ENCODE measurements around the gene SPDYE1. TPM values are rescaled to one million over a fixed set of nuclear protein-coding genes. Genes with fewer than 3 reads are reported as not detected.
A peak's percentile ranks its signal among the peaks of the same experiment; 100 is the strongest.
"Not testable (repeated sequence)": the region's sequence is repeated elsewhere in the genome, so short reads cannot be mapped to it uniquely, and the experiment has no call there.

The SPDYE1 gene
- total RNA-seq, 3 donors from 2014 or later = not detected

DNA sequence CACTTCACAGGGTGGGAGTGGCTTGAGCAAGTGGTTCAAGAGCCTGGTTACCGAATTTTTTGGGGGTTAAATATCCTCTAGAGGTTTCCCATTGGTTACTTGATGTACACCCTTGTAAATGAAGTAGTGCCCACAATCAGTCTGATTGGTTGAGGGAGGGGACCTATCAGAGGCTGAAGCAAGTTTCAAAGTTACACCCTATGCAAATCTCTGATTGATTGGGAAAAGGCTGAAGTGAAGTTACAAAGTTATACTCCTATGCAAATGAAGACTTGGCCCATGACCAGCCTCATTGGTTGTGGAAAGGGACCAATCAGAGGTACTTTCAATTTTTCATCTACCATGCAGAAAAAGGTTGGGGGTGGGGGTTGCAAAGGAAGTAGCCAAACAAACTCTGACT lies 36.8 kb upstream of the SPDYE1 start:
- no peak for DNase-seq (ENCODE audit: low spot score in 2 of 2)
- Histone ChIP-seq H3K4me1 (no peaks in the 10 kb centered on the region), H3K36me3 (no peaks in the 10 kb centered on the region), H3K4me3 (no peak overlapping the region), H3K27me3 (no peaks in the 10 kb centered on the region), H3K27ac (no peak overlapping the region), H3K9me3 (no peaks in the 10 kb centered on the region)
- intact Hi-C loops (cut with DNase I; ENCODE audit: low total_unique reads) = no loop called here
- TF ChIP-seq POLR2AphosphoS5 (IDR thresholded peaks at IDR 0.05) (no peak), POLR2A (IDR thresholded peaks at IDR 0.05) (no peak)
- TF ChIP-seq, protein P1, sequence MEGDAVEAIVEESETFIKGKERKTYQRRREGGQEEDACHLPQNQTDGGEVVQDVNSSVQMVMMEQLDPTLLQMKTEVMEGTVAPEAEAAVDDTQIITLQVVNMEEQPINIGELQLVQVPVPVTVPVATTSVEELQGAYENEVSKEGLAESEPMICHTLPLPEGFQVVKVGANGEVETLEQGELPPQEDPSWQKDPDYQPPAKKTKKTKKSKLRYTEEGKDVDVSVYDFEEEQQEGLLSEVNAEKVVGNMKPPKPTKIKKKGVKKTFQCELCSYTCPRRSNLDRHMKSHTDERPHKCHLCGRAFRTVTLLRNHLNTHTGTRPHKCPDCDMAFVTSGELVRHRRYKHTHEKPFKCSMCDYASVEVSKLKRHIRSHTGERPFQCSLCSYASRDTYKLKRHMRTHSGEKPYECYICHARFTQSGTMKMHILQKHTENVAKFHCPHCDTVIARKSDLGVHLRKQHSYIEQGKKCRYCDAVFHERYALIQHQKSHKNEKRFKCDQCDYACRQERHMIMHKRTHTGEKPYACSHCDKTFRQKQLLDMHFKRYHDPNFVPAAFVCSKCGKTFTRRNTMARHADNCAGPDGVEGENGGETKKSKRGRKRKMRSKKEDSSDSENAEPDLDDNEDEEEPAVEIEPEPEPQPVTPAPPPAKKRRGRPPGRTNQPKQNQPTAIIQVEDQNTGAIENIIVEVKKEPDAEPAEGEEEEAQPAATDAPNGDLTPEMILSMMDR (IDR thresholded peaks at IDR 0.05) = no peak

DNA sequence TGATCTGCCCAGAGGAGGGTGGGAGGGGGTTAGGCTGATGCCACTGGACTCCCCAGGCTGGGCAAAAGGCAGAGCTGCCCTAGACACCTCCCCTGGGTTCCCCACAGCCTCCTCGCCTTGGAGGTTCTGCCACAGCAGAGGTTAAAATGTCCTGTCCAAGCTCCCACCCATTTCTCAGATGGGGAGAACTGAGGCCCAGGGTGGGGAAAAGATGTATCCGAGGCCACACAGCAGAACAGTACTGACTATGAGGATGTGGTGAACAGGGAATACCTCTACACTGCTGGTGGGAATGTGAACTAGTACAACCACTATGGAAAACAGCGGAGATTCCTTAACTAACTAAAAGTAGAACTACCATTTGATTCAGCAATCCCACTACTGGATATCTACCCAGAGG lies 31.3 kb upstream of the SPDYE1 start:
- H3K27me3 ChIP-seq; intact Hi-C loops (cut with DNase I; ENCODE audit: low total_unique reads); H3K4me1 ChIP-seq; H3K36me3 ChIP-seq; H3K27ac ChIP-seq; H3K4me3 ChIP-seq; DNase-seq (ENCODE audit: low spot score in 2 of 2); H3K9me3 ChIP-seq: not testable (repeated sequence)

DNA sequence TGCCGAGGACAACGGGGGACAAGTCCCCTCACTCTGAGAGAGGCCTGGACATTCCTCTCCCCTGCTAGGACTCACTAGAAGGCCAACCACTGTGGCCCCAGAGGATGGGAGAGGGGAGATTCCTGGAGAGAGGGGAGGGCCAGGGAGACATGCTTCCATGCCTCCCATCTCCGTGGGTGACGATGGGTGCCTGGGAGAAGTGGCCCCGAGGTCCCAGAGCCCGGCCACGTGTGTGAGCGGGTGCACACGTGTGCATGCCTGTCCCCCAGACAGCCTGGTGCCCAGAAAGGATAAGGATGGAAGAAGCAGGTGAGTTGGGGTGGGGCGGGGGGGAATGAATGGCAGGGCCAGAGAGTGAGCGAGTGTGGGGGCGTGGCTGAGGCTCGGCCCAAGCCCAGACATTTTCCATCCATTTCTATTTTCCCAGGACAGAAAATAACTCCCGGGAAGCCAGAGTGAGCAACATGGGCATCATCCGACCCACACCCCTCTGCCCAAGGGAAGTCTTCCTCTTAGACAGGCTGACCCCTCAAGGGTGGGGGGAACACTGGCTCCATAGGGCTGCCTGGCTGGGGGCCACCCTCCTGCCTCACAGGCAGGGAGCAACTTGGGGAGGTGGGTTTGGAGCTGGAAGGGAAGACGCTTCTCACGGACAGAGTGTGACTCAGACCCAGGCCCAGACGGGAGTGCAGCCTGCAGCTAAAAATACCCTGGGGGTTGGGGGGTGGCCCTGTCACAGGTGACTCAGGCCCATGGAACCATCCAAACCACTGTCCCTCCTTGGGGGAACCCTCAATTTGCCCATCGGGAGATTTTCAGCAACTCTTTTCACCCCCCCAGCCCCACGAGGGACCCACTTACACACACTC lies 29.3 kb upstream of the SPDYE1 start:
- H3K4me3 ChIP-seq; H3K4me1 ChIP-seq; H3K27me3 ChIP-seq; H3K36me3 ChIP-seq; H3K27ac ChIP-seq; DNase-seq (ENCODE audit: low spot score in 2 of 2); intact Hi-C loops (cut with DNase I; ENCODE audit: low total_unique reads); H3K9me3 ChIP-seq: not testable (repeated sequence)

DNA sequence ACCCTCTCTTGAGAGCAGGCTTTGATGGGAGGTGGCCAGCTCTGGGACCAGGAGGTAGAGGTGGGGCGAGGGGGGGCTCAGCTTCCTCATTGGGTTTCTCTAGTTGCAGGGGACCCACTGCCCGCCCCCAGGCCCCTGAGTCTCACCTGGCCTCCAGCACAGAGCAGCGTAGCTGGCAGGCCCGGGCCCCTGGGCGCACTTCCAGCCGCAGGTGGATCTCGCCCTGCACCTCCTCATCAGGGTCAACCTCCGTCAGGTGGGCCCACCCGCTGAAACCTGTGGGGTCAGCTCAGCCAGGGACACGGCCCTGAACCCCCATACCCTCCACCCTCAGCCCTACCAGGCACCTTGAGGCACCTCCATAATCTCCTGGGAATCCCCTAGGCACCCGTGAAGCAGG lies 28.1 kb upstream of the SPDYE1 start:
- H3K27ac ChIP-seq; DNase-seq (ENCODE audit: low spot score in 2 of 2); H3K9me3 ChIP-seq; H3K4me1 ChIP-seq; H3K4me3 ChIP-seq; H3K27me3 ChIP-seq; H3K36me3 ChIP-seq; intact Hi-C loops (cut with DNase I; ENCODE audit: low total_unique reads): not testable (repeated sequence)

DNA sequence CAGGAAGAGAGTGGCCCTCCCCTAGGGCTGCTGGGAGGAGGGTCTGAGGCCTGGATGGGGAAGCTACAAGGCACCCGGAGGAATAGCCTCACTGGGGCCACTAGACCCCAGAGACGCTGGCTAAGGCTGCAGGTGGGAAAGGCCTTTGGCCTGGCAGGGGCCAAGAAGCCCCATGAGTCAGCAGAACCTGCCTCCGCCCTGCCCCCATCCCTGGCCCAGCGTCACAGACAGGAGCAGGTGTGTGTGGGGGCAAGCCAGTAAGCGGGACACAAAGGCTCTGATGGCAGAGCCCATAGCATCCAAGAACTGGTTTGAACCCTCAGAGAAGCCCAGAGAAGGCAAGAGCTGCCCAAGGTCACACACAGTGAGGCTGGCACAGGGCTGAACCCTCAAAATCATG lies 27.0 kb upstream of the SPDYE1 start:
- H3K27ac ChIP-seq; intact Hi-C loops (cut with DNase I; ENCODE audit: low total_unique reads); H3K27me3 ChIP-seq; H3K36me3 ChIP-seq; DNase-seq (ENCODE audit: low spot score in 2 of 2); H3K4me1 ChIP-seq; H3K9me3 ChIP-seq; H3K4me3 ChIP-seq: not testable (repeated sequence)

DNA sequence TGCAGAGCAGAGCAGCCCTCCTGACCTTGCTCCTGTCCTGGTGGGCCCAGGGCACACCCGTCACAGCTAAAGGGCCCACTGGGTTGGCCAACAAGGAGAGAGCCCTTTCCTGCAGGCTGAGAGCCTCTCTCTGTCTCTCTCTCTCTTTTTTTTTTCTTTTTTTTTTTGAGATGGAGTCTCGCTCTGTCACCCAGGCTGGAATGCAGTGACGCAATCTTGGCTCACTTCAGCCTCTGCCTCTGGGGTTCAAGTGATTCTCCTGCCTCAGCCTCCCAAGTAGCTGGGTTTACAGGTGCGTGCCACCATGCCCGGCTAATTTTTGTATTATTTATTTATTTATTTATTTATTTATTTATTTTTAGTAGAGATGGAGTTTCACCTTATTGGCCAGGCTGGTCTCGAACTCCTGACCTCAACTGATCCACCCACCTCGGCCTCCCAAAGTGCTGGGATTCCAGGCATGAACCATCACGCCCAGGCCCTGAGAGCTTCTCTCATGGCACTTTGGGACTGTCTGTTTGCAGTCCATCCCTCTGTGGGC lies 23.6 kb upstream of the SPDYE1 start:
- H3K27me3 ChIP-seq; H3K9me3 ChIP-seq; H3K36me3 ChIP-seq; H3K4me3 ChIP-seq; DNase-seq (ENCODE audit: low spot score in 2 of 2); H3K4me1 ChIP-seq; intact Hi-C loops (cut with DNase I; ENCODE audit: low total_unique reads); H3K27ac ChIP-seq: not testable (repeated sequence)

DNA sequence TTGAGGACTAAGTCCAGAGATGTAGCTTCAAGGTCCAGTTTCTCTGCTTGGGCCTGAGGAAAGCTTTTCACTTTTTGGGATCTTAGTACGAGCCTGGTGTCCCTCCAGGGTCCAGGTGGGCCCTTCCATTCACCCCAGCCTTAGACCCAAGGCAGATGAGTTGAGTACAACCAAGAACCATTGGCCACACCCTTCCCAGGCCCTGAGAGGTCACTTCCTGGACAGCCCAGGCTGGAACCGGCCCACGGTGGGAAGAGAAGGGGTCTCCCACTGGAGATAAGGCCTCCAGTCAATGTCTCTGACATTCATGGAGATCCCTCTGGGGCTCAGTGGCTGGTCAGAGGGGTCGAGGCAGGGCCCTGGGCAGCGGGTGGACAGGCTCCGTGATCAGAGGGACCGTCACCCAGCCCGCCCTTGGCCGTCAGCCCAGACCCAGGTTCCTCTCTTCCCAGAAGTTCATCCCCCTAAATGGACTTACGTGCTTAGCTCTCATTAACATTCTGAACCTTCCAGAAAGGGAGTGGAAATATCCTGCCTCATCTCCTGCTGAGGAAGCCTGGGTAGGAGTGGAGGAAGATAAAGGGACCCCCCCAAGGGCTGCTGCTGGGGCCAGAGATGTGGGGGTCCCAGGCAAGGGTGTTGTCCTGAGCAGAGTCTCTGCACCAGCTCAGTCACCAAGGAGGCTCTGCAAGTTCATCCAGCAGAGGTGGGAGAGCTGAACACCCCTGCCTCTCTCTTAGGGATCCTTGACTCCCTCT lies 22.8 kb upstream of the SPDYE1 start:
- H3K4me3 ChIP-seq; H3K9me3 ChIP-seq; H3K27me3 ChIP-seq; H3K27ac ChIP-seq; DNase-seq (ENCODE audit: low spot score in 2 of 2); intact Hi-C loops (cut with DNase I; ENCODE audit: low total_unique reads); H3K36me3 ChIP-seq; H3K4me1 ChIP-seq: not testable (repeated sequence)

DNA sequence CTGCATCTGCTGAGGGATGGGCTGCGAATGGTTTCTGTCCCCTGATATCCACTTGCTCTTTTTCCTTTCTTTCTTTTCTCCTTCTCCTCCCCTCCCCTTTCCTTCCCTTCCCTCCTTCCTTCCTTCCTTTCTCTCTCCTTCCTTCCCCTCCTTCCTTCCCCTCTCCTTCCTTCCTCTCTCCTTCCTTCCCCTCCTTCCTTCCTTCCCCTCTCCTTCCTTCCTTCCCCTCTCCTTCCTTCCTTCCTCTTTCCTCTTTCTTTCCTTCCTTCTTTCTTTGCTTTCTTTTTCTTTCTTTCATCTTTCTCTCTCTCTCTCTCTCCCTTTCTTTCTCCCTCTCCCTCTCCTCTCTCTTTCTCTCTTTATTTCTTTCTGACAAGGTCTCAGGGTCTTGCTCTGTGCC lies 20.2 kb upstream of the SPDYE1 start:
- H3K4me3 ChIP-seq = no peak overlapping the region
- no peaks in the 10 kb centered on the region for H3K36me3 ChIP-seq
- DNase-seq (ENCODE audit: low spot score in 2 of 2) = no peak
- no peaks in the 10 kb centered on the region for H3K27me3 ChIP-seq
- intact Hi-C loops (cut with DNase I; ENCODE audit: low total_unique reads) = no loop called here
- no peaks in the 10 kb centered on the region for H3K4me1 ChIP-seq
- no peaks in the 10 kb centered on the region for H3K9me3 ChIP-seq
- no peak overlapping the region for H3K27ac ChIP-seq
- TF ChIP-seq, protein P1 (IDR thresholded peaks at IDR 0.05) = no peak
- no peak for TF ChIP-seq POLR2A (IDR thresholded peaks at IDR 0.05)
- no peak for TF ChIP-seq POLR2AphosphoS5 (IDR thresholded peaks at IDR 0.05)

DNA sequence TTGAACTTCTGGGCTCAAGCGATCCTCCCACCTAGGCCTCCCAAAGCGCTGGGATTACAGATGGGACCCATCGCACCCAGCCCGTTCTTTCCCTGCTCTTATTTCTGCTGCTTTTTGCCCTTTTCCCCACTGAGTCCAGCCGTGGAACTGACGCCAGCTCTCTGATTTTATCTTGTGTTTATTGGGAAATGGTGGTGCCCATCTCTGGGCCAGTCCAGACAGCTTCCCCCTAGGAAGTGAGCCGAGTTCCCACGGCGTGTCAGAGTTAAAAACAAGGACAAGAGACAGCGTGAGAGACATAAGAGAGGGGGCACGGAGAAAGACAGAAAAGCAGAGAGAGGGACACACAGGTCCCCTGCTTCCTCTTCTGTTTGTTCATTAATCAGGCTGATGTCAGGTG lies 19.6 kb upstream of the SPDYE1 start:
- peak overlapping the region in 1 of 2 donors; percentile 3 for H3K27ac ChIP-seq
- H3K36me3 ChIP-seq; H3K27me3 ChIP-seq; intact Hi-C loops (cut with DNase I; ENCODE audit: low total_unique reads); H3K9me3 ChIP-seq; H3K4me1 ChIP-seq; DNase-seq (ENCODE audit: low spot score in 2 of 2); H3K4me3 ChIP-seq: not testable (repeated sequence)

DNA sequence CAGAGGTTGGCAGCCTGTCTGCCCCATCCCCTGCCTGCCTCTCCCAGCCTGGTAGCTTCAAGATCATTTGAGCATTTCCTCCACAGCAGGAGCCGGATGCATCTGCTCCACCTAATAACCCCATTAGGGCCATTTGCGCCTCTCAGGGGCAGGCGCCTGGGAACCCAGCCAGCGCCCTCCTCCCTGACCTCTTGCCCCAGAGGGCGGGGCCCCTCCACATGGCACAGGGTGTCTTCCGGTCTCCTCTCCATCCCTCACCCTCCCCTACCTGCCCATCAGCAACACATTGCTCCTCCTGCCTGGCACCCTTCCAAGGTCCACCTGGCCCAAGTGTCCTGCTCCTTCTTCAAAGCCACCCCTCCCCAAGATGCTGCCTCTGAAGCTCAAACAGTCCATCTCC lies 14.8 kb upstream of the SPDYE1 start:
- H3K9me3 ChIP-seq; H3K27ac ChIP-seq; H3K4me3 ChIP-seq; H3K27me3 ChIP-seq; H3K4me1 ChIP-seq; DNase-seq (ENCODE audit: low spot score in 2 of 2); H3K36me3 ChIP-seq; intact Hi-C loops (cut with DNase I; ENCODE audit: low total_unique reads): not testable (repeated sequence)

DNA sequence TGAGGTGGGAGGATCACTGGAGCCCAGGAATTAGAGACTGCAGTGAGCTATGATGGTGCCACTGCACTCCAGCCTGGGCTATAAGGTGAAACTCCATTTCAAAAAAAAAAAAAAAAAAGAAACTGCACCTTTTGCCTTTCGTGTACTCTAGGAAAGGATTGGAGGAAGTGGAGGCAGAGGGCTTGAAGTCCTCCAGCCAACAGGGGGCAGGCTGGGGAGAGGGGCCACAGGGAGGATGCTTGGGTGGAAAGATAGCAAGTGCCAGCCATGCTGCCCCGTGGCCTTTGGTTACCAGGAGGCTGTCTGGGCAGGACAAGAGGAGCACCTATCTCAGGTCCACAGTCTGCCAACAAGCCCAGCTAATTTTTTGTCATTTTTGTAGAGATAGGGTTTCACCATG lies 14.0 kb upstream of the SPDYE1 start:
- H3K9me3 ChIP-seq; H3K4me1 ChIP-seq; DNase-seq (ENCODE audit: low spot score in 2 of 2); H3K27me3 ChIP-seq; intact Hi-C loops (cut with DNase I; ENCODE audit: low total_unique reads); H3K36me3 ChIP-seq; H3K4me3 ChIP-seq; H3K27ac ChIP-seq: not testable (repeated sequence)
